Measurements from ENCODE around the gene HBP1. TPM values are rescaled to one million over a fixed set of nuclear protein-coding genes. Genes with fewer than 3 reads are reported as not detected.

HBP1 gene
- total and polyA plus RNA-seq, 2 of the 4 experiments (the other 2 are of a cell fraction), result 27.1 to 69.9 TPM

DNA sequence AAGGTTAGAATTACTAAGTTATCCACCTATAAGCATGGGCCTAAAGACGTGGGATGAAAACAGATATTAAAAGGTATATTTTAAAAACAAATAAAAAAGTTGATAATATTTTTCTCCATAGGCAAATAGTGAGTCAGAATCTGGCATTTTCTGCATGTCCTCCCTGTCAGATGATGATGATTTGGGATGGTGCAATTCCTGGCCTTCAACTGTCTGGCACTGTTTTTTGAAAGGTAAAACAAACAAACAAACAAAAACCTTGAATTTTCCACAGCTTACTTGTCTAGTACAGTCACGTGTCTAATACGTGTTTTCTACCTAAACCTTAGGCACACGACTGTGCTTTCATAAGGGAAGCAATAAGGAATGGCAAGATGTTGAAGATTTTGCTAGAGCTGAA is 17.4 kb downstream of the HBP1 start:
- ATAC-seq (ENCODE audit: low read depth), result no peak
- Histone ChIP-seq H3K4me1 (ENCODE audit: control insufficient read depth, insufficient read depth, low read length) (peaks cover 9% of the 10 kb centered on the region), H2AK9ac (replicated peaks; ENCODE audit: low read depth, low read length, poor library complexity) (no peak overlapping the region), H3K27ac (ENCODE audit: insufficient read depth, low read length) (peak overlapping the region; percentile 43; the same call in 1 of the 2 replicates), H3K23ac (ENCODE audit: low read depth, low read length) (no peak overlapping the region; the same call in 1 of the 2 replicates), H3K36me3 (ENCODE audit: control insufficient read depth, insufficient read depth, low read length) (peaks cover 28% of the 10 kb centered on the region), H3K9me3 (ENCODE audit: control insufficient read depth, insufficient read depth, low read length) (no peaks in the 10 kb centered on the region), H3K4me2 (ENCODE audit: low read depth, low read length) (no peak overlapping the region), H2BK5ac (ENCODE audit: low read depth, low read length, poor library complexity, severe bottlenecking) (peak overlapping the region; percentile 37), H2BK20ac (ENCODE audit: low read depth, low read length) (no peak overlapping the region), H4K8ac (ENCODE audit: low read depth in 2 of 2, low read length in 2 of 2) (0 out of 4 replicates have a peak overlapping the region, but pooled peaks have one; percentile 0 to 27), H3K56ac (ENCODE audit: extremely low read depth, insufficient read depth, low read length) (no peak overlapping the region), H3K9me1 (ENCODE audit: insufficient read depth, low read length) (peaks cover 6% of the 10 kb centered on the region), H2BK15ac (ENCODE audit: low read depth, low read length) (no peak overlapping the region), H3K79me1 (ENCODE audit: low read depth in 1 of 2, low read length in 2 of 2) (peaks cover 10 to 20% of the 10 kb centered on the region in 2 experiments), H2AK5ac (ENCODE audit: low read depth, low read length) (no peak overlapping the region; the same call in 1 of the 2 replicates), H4K20me1 (ENCODE audit: insufficient read depth, low read length) (no peaks in the 10 kb centered on the region), H4K5ac (ENCODE audit: low read depth, low read length) (no peak overlapping the region), H3K27me3 (ENCODE audit: control insufficient read depth, insufficient read depth, low read length) (no peaks in the 10 kb centered on the region), H3K4ac (ENCODE audit: low read depth, low read length) (no peak overlapping the region), H3K9ac (ENCODE audit: low read depth, low read length) (no peak overlapping the region; the same call in 1 of the 2 replicates), H2BK120ac (ENCODE audit: low read depth, low read length) (no peak overlapping the region), H4K91ac (ENCODE audit: insufficient read depth, low read depth, low read length) (no peak overlapping the region), H3K4me3 (ENCODE audit: insufficient read depth, low read depth, low read length) (no peak overlapping the region), H2AFZ (replicated peaks; ENCODE audit: low read length, poor library complexity) (no peak overlapping the region), H3K18ac (ENCODE audit: low read depth, low read length) (peak overlapping the region; percentile 87; the same call in 1 of the 2 replicates), H3K14ac (replicated peaks; ENCODE audit: low read depth, low read length) (no peak overlapping the region)
- in situ Hi-C loops (cut with MboI; ENCODE audit: low sequenced_read_pairs) (no loop called here), intact Hi-C loops (cut with micrococcal nuclease) (no loop called here), dilution Hi-C loops (cut with HindIII; ENCODE audit: low sequenced_read_pairs, unreplicated experiment) (no loop called here)
- CTCF ChIA-PET, result interaction anchor here (0.6 kb wide), 2 partner anchors 124 to 736 kb away, joined by 3 read pairs; no protein-coding TSS in a partner anchor
- POLR2A ChIA-PET (ENCODE audit: unreplicated experiment), result interaction anchor here (0.6 kb wide), 1 partner anchor 10 kb away, joined by 5 read pairs; no protein-coding TSS in a partner anchor
- no peak for DNase-seq
- TF ChIP-seq CEBPB (IDR thresholded peaks at IDR 0.05; ENCODE audit: low read depth, low read length) (peak; percentile 60; the same call in 1 of the 2 replicates), RAD21 (IDR thresholded peaks at IDR 0.05; ENCODE audit: low read length) (no peak), ELK1 (IDR thresholded peaks at IDR 0.05; ENCODE audit: borderline replicate concordance, low read depth, low read length) (no peak)
- BruUV-seq (replicated peaks), result no TSS peak
- WGBS, 2 experiments (ENCODE audit: extremely low coverage in 2 of 2, insufficient read length in 1 of 2), result no CpG with 5 or more reads among the region's 4 CpGs

All from IMR-90 (cell line).